Erythroblast (primary cell): Measurements from ENCODE around the gene FAM83C.

Experiments
- GATA1 ChIP-seq: IDR thresholded peaks from 2 replicates; pipeline ENCODE4 v1.6.1; 2011; ENCODE audit warnings: low read depth, mild to moderate bottlenecking, control low read depth, low read length, moderate library complexity
- POLR2A ChIP-seq: IDR thresholded peaks from 2 replicates; pipeline ENCODE4 v1.6.1; 2011; ENCODE audit warnings: mild to moderate bottlenecking, low read length

- TF ChIP-seq POLR2A (no peak), GATA1 (no peak)
These were observed 22.0 kb downstream of the FAM83C start for GRCh38 chr20:35270021-35270902.
